NCI-H1105 (cell line): Measurements from ENCODE around the gene UBA3.

Experiments
- DNase-seq: peaks from one replicate; lab custom pipeline; 2025; lab: John Stamatoyannopoulos, UW

Gene UBA3

DNA sequence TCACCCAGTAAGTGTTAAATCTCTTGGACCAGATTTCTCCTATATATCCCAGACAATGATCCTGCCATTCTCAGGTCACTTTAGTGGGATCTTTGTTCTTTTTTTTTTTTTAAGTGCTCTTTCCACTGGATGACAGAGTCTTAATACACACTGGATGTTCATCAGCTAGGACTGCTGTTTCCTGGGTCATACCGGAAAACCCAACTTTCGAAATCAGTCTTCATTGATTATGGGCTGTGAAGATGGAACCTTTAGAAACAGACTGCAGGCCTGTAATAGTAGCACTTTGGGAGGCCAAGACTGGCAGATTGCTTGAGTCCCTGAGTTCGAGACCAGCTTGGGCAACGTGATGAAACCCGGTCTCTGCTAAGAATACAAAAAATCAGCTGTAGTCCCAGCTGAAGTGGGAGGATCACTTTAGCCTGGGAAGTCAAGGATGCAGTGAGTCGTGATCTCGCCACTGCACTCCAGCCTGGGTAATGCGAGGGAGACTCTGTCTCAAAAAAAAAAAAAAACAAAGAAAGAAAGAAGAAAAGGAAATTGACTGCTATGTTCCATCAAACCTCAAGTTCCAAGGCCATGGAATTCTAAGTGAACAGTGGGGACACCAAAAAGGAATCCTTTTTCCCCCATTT, 69.0 kb downstream of the UBA3 start:
- no peak for DNase-seq

DNA sequence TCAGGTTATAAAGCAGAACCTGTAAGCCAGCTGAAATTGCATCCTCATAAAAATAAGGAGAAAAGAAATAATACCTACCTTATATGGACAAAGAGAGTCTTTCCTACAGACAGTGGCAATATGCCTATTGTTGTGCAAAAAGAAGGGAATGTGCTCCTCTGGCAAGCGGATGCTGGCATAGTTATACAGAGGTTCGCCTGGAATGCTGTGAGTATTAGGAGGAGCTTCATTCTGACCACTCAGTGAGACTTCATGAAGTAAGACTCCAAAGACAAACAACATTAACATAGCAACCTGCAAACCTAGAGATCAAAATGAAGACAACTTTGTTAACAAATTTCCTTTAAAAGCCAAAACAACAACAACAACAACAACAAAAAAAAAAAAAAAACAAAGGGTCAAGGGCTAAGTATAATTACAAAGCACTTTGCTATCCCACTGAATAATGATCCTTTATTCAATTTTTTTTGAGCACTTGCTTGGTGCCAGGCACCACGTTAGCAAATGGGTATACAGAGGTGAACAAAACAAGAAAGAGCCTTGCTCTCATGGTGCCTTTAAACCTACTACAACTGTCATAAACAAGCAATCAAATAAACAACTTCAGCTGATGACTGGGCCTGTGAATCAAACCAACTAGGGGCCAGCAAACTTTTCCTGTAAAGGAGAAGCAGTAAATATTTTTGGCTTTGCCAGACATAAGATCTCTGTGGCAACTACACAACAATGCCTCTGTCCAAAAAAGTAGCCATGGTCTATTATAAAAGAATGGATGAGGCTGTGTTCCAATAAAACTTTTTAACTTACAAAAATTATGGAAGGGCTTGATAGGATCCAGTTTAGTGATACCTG, 70.4 kb downstream of the UBA3 start:
- DNase-seq = no peak

DNA sequence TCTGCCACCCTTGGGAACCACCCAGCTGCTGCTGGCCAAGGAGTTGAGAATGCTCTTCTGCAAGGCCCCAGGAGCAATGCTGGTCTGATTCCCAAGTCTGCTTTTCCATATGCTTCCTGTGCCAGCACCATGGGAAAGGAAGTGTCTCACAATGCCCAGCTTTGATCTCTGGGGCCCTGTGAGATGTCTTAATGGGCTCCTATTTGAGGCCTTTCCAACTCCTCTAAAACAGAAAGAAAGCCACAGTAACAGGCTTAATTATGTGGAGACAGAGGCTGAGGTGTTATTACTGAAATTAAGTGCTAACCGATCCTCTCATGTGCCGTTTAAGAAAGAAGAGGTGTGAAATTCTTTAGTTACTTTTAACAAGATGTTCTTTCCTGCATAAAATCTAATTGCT, 71.2 kb downstream of the UBA3 start:
- no peak for DNase-seq

DNA sequence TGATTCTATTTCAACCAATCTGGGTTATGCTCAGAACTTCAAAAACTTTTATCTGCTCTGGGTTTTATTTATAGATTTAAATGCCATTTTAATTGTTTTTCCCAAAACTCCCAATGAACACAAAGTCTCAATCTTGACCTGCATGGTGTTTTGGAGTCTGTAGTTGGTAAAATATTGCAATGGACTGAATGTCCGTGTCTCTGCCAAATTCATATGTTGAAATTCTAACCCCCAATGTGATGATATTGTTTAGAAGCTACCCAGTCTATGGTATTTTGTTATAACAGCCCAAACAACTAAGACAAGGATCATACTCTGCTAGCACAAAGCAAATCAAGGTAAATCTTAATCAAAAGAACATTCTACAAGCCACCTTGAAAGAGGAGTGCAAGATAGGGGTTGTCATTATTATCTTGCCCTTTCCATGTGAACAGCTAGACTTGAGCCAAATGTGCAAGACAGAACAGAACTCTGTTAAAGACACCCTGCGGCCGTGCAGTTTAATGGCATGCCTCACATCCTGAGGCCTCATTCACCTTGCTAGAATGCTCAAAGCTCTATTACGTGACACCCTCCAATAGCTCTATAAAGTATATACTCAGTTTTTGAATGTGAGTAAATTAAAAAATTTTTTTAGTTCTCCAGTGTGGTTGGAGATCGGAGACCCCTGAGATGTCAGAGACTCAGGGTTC, 74.2 kb downstream of the UBA3 start:
- no peak for DNase-seq

GRCh38 chr3:69005071-69005790, 74.9 kb downstream of the UBA3 start:
- DNase-seq = no peak
